ENCODE results near the gene TNN. TPM values are rescaled to one million over a fixed set of nuclear protein-coding genes. Genes with fewer than 3 reads are reported as not detected.

The TNN gene
- total and polyA plus RNA-seq, 2 donors from 2014 or later = 0.26 TPM; not detected in 1

DNA sequence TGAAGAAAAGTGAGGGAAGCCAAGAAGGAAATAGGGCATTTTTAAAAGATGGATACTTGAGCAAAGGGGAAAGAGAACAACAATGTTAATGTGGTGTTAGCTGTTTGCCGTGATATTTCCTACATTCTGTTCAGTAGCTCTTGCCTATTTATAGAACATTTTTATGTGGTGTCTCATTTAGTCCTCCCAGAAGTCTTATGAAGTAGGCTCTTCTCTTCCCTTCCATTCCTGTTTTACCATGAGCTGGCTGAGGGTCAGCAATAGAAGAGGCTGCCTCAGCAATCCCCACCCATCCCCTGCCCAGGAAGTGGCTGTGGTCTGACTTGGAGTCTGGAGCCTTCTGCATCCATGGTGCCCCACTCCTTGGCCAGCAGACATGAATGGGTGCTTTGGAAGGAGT is 64.8 kb downstream of the TNN start:
- intact Hi-C loops (cut with DNase I) = no loop called here
- H3K36me3 ChIP-seq (ENCODE audit: control insufficient read depth in 2 of 3, insufficient read depth in 3 of 3, low read length in 3 of 3) = no peaks in the 10 kb centered on the region
- TF ChIP-seq, protein P1, sequence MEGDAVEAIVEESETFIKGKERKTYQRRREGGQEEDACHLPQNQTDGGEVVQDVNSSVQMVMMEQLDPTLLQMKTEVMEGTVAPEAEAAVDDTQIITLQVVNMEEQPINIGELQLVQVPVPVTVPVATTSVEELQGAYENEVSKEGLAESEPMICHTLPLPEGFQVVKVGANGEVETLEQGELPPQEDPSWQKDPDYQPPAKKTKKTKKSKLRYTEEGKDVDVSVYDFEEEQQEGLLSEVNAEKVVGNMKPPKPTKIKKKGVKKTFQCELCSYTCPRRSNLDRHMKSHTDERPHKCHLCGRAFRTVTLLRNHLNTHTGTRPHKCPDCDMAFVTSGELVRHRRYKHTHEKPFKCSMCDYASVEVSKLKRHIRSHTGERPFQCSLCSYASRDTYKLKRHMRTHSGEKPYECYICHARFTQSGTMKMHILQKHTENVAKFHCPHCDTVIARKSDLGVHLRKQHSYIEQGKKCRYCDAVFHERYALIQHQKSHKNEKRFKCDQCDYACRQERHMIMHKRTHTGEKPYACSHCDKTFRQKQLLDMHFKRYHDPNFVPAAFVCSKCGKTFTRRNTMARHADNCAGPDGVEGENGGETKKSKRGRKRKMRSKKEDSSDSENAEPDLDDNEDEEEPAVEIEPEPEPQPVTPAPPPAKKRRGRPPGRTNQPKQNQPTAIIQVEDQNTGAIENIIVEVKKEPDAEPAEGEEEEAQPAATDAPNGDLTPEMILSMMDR (IDR thresholded peaks at IDR 0.05; ENCODE audit: borderline replicate concordance, extremely low read depth, insufficient read depth) = no peak
- no peaks in the 10 kb centered on the region for H3K27me3 ChIP-seq (ENCODE audit: control insufficient read depth, insufficient read depth, low read length)
- H3K4me3 ChIP-seq (ENCODE audit: low read length in 3 of 3) = no peak overlapping the region
- no peak overlapping the region for H3K9ac ChIP-seq (ENCODE audit: low read length in 3 of 3)
- FAIRE-seq = no peak
- peaks cover 0 to 8% (median 6%) of the 10 kb centered on the region in 3 donors for H3K4me1 ChIP-seq (ENCODE audit: control insufficient read depth in 2 of 3, insufficient read depth in 2 of 3, low read depth in 1 of 3, low read length in 3 of 3)
- no peak overlapping the region for H3K27ac ChIP-seq (ENCODE audit: low read depth in 2 of 2, low read length in 2 of 2)
- H3K9me3 ChIP-seq (ENCODE audit: control insufficient read depth in 2 of 3, insufficient read depth in 1 of 3, low read length in 3 of 3) = no peaks in the 10 kb centered on the region
- DNase-seq = no peak

GRCh38 chr1:175133673-175134435 is 66.2 kb downstream of the TNN start:
- Histone ChIP-seq H3K9me3 (ENCODE audit: control insufficient read depth in 2 of 3, insufficient read depth in 1 of 3, low read length in 3 of 3) (no peaks in the 10 kb centered on the region), H3K4me1 (ENCODE audit: control insufficient read depth in 2 of 3, insufficient read depth in 2 of 3, low read depth in 1 of 3, low read length in 3 of 3) (peaks cover 0 to 8% (median 2%) of the 10 kb centered on the region in 3 donors), H3K27ac (ENCODE audit: low read depth in 2 of 2, low read length in 2 of 2) (no peak overlapping the region), H3K9ac (ENCODE audit: low read length in 3 of 3) (no peak overlapping the region), H3K36me3 (ENCODE audit: control insufficient read depth in 2 of 3, insufficient read depth in 3 of 3, low read length in 3 of 3) (no peaks in the 10 kb centered on the region), H3K27me3 (ENCODE audit: control insufficient read depth, insufficient read depth, low read length) (no peaks in the 10 kb centered on the region), H3K4me3 (ENCODE audit: low read length in 3 of 3) (no peak overlapping the region)
- FAIRE-seq (no peak), DNase-seq (no peak)
- TF ChIP-seq, protein P1 (IDR thresholded peaks at IDR 0.05; ENCODE audit: borderline replicate concordance, extremely low read depth, insufficient read depth) = no peak
- intact Hi-C loops (cut with DNase I) = no loop called here

GRCh38 chr1:175134500-175134899 is 66.9 kb downstream of the TNN start:
- FAIRE-seq (no peak), DNase-seq (no peak)
- H3K27ac ChIP-seq (ENCODE audit: low read depth in 2 of 2, low read length in 2 of 2) = no peak overlapping the region
- intact Hi-C loops (cut with DNase I) = no loop called here
- TF ChIP-seq, protein P1 (IDR thresholded peaks at IDR 0.05; ENCODE audit: borderline replicate concordance, extremely low read depth, insufficient read depth) = no peak
- no peaks in the 10 kb centered on the region for H3K27me3 ChIP-seq (ENCODE audit: control insufficient read depth, insufficient read depth, low read length)
- peaks cover 0 to 8% (median 2%) of the 10 kb centered on the region in 3 donors for H3K4me1 ChIP-seq (ENCODE audit: control insufficient read depth in 2 of 3, insufficient read depth in 2 of 3, low read depth in 1 of 3, low read length in 3 of 3)
- H3K9ac ChIP-seq (ENCODE audit: low read length in 3 of 3) = no peak overlapping the region
- H3K4me3 ChIP-seq (ENCODE audit: low read length in 3 of 3) = no peak overlapping the region
- no peaks in the 10 kb centered on the region for H3K36me3 ChIP-seq (ENCODE audit: control insufficient read depth in 2 of 3, insufficient read depth in 3 of 3, low read length in 3 of 3)
- H3K9me3 ChIP-seq (ENCODE audit: control insufficient read depth in 2 of 3, insufficient read depth in 1 of 3, low read length in 3 of 3) = no peaks in the 10 kb centered on the region
